CD4-positive, alpha-beta memory T cell (primary cell): ENCODE results near the gene GNB4. TPM values are rescaled to one million over a fixed set of nuclear protein-coding genes. Genes with fewer than 3 reads are reported as not detected.
A peak's percentile ranks its signal among the peaks of the same experiment; 100 is the strongest.

Source experiments
- CTCF ChIA-PET: fragments of 350-600 bp; sonication (Branson Sonifier 250); formaldehyde crosslinking; loops from one replicate; lab custom pipeline; 2021; ENCODE audit warnings: inconsistent platforms; ENCODE audit not compliant: partially characterized antibody; lab: Charles Lee
- POLR2A ChIA-PET: fragments of 350-600 bp; sonication (Branson Sonifier 250); formaldehyde crosslinking; loops from one replicate; lab custom pipeline; 2021; ENCODE audit not compliant: partially characterized antibody; lab: Charles Lee
- DNase-seq, 5 donors: peaks; one replicate each; pipeline versions ENCODE4 v3.0.0 to v3.0.0-alpha.2; 2020 to 2022; ENCODE audit warnings: mixed read lengths in 1 of 5
- H3K27ac ChIP-seq: one replicate; pipeline ENCODE4 v1.7.0; 2013; ENCODE audit warnings: low read depth, low read length
- H3K27me3 ChIP-seq: 2 replicates; pipeline ENCODE4 v1.7.0; 2013; ENCODE audit warnings: mild to moderate bottlenecking, low read length, moderate library complexity; ENCODE audit not compliant: insufficient read depth
- H3K36me3 ChIP-seq: 2 replicates; pipeline ENCODE4 v1.7.0; 2013; ENCODE audit warnings: mild to moderate bottlenecking, low read length, moderate library complexity; ENCODE audit not compliant: insufficient read depth
- H3K4me1 ChIP-seq: 2 replicates; pipeline ENCODE4 v1.7.0; 2013; ENCODE audit warnings: mild to moderate bottlenecking, low read length, moderate library complexity; ENCODE audit not compliant: insufficient read depth
- H3K4me3 ChIP-seq, 2 donors: one replicate each; pipeline ENCODE4 v1.7.0; 2013; ENCODE audit warnings: low read length in 2 of 2, mild to moderate bottlenecking in 1 of 2
- H3K9me3 ChIP-seq, 2 donors: one replicate each; pipeline ENCODE4 v1.7.0; 2013; ENCODE audit warnings: low read length in 2 of 2, control low read depth in 1 of 2; ENCODE audit not compliant: control insufficient read depth in 1 of 2
- H3K27ac Mint-ChIP-seq, 7 donors: one replicate each; pipeline ENCODE4 v1.8.0; 2020 to 2021; ENCODE audit warnings: mixed read lengths in 7 of 7, mild to moderate bottlenecking in 6 of 7, inconsistent platforms in 3 of 7, moderate library complexity in 3 of 7
- H3K27me3 Mint-ChIP-seq, 2 donors: one replicate each; pipeline ENCODE4 v1.8.0; 2020 to 2021; ENCODE audit warnings: mixed read lengths in 2 of 2
- H3K36me3 Mint-ChIP-seq, 2 donors: one replicate each; pipeline ENCODE4 v1.8.0; 2020 to 2021; ENCODE audit warnings: mixed read lengths in 2 of 2, inconsistent platforms in 1 of 2, mild to moderate bottlenecking in 1 of 2
- H3K4me1 Mint-ChIP-seq, 4 donors: one replicate each; pipeline ENCODE4 v1.8.0; 2020 to 2021; ENCODE audit warnings: mixed read lengths in 4 of 4, mild to moderate bottlenecking in 1 of 4
- H3K4me3 Mint-ChIP-seq, 8 donors: one replicate each; pipeline ENCODE4 v1.8.0; 2020 to 2021; ENCODE audit warnings: mixed read lengths in 8 of 8, mild to moderate bottlenecking in 7 of 8, moderate library complexity in 6 of 8, inconsistent platforms in 3 of 8
- H3K9me3 Mint-ChIP-seq, 8 donors: one replicate each; pipeline ENCODE4 v1.8.0; 2020 to 2021; ENCODE audit warnings: mixed read lengths in 8 of 8, mild to moderate bottlenecking in 5 of 8, inconsistent platforms in 3 of 8, moderate library complexity in 1 of 8
- intact Hi-C: fragments of 100-400 bp; cut with micrococcal nuclease; formaldehyde crosslinking; loops from one replicate; pipeline ENCODE4 v1.15.1; 2023
- polyA plus RNA-seq, 2 donors: library from polyadenylated mRNA; unstranded; fragments of 300-500 nt; fragmentation: Illumina TruSeq; gene quantifications; one replicate each; pipeline ENCODE4 v1.2.3, GENCODE V29; 2021
- total RNA-seq, 2 experiments: library from RNA; stranded (reverse); gene quantifications; one replicate each; pipeline ENCODE4 v1.2.3, GENCODE V29; 2021

GNB4 gene
- total and polyA plus RNA-seq, 4 experiments from 2014 or later, result 0.03 to 0.96 (median 0.59) TPM

DNA sequence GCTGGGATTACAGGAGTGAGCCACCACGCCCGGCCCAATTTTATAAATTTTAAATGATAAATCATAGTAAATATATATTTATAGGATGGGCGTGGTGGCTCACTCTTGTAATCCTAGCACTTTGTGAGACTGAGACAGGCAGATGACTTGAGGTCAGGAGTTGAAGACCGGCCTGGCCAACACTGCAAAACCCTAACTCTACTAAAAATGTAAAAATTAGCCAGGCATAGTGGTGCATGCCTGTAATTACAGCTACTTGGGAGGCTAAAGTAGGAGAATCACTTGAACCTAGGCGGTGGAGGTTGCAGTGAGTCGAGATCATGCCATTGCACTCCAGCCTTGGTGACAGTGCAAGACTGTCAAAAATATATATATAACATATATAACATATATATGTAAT is 77.3 kb downstream of the GNB4 start:
- Mint-ChIP-seq H3K9me3 (no peaks in the 10 kb centered on the region), H3K4me1 (no peaks in the 10 kb centered on the region), H3K27ac (no peak overlapping the region), H3K27me3 (no peaks in the 10 kb centered on the region), H3K4me3 (no peak overlapping the region), H3K36me3 (peaks cover 37 to 55% of the 10 kb centered on the region in 2 donors)
- no peak for DNase-seq
- Histone ChIP-seq H3K36me3 (peaks cover 29% of the 10 kb centered on the region), H3K4me1 (no peaks in the 10 kb centered on the region), H3K27me3 (no peaks in the 10 kb centered on the region), H3K27ac (no peak overlapping the region), H3K9me3 (no peaks in the 10 kb centered on the region), H3K4me3 (no peak overlapping the region)
- CTCF ChIA-PET, result no interaction called here
- intact Hi-C loops, result no loop called here
- POLR2A ChIA-PET, result no interaction called here

DNA sequence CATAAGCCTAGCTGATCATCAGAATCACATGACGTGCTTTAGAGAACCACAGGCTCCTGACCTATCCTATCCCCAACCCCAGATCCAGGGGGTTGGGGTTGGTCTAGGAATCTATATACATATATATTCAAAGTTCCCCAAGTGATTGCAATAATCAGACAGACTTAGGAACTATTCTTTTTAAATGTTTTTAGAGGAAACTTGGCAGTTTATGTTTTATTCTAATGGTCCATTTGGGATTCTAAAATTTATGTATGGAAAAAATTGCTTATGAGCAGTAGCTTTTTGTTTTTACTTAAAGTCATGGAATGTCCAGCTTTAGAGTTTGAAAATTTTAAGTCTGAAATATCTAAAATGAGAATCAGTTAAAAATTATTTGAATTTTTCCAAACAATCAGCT is 81.6 kb downstream of the GNB4 start:
- Mint-ChIP-seq H3K4me3 (no peak overlapping the region), H3K4me1 (no peaks in the 10 kb centered on the region), H3K36me3 (peaks cover 27 to 46% of the 10 kb centered on the region in 2 donors), H3K27me3 (no peaks in the 10 kb centered on the region), H3K9me3 (no peaks in the 10 kb centered on the region), H3K27ac (no peak overlapping the region)
- Histone ChIP-seq H3K27me3 (no peaks in the 10 kb centered on the region), H3K27ac (no peak overlapping the region), H3K4me1 (no peaks in the 10 kb centered on the region), H3K9me3 (no peaks in the 10 kb centered on the region), H3K36me3 (peaks cover 26% of the 10 kb centered on the region), H3K4me3 (no peak overlapping the region)
- intact Hi-C loops, result no loop called here
- POLR2A ChIA-PET, result no interaction called here
- no peak for DNase-seq
- CTCF ChIA-PET, result interaction anchor here (0.7 to 1.2 kb wide), 2 partner anchors 9 to 18 kb away, joined by 3 read pairs; no protein-coding TSS in a partner anchor

DNA sequence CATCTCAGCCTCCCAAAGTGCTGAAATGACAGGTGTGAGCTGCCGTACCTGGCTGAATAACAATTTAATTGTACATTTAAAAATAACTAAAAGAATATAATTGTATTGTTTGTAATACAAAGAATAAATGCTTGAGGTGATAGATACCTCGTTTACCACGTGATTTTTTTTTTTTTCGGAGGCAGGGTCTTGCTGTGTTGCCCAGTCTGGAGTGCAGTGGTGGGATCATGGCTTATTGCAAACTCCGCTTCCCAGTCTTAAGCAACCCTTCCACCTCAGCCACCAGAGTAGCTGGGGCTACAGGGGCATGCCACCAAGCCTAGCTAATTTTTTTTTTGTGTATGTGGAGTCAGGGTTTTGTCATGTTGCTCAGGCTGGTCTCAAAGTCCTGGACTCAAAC is 87.9 kb downstream of the GNB4 start:
- Mint-ChIP-seq H3K27ac (no peak overlapping the region), H3K9me3 (no peaks in the 10 kb centered on the region), H3K4me3 (no peak overlapping the region), H3K36me3 (peaks cover 37 to 56% of the 10 kb centered on the region in 2 donors), H3K4me1 (no peaks in the 10 kb centered on the region), H3K27me3 (no peaks in the 10 kb centered on the region)
- ChIA-PET POLR2A (no interaction called here), CTCF (no interaction called here)
- Histone ChIP-seq H3K36me3 (peaks cover 31% of the 10 kb centered on the region), H3K4me3 (no peak overlapping the region), H3K27ac (no peak overlapping the region), H3K9me3 (no peaks in the 10 kb centered on the region), H3K27me3 (no peaks in the 10 kb centered on the region), H3K4me1 (no peaks in the 10 kb centered on the region)
- DNase-seq, result no peak
- intact Hi-C loops, result no loop called here

DNA sequence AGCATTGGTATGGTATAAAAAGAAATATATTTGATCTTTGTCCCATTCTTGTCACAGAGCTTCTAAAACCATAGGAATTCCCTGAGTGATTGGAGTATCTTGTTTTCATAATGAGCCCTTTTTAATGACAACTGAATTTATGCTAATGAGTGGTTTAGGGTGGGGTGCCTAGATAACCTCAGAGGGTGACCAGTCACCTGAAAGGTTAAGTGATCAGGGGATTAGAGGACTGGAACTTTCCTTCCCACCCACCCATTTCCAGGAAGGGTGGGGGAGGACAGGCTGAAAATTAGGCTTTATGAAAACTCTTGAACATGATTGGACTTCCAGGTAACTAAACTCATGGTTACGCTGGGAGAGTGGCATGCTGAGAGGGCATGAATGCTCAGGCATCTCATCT is 95.3 kb downstream of the GNB4 start:
- Mint-ChIP-seq H3K36me3 (peaks cover 63 to 74% of the 10 kb centered on the region in 2 donors), H3K4me1 (peaks cover 19 to 34% (median 26%) of the 10 kb centered on the region in 4 donors)

DNA sequence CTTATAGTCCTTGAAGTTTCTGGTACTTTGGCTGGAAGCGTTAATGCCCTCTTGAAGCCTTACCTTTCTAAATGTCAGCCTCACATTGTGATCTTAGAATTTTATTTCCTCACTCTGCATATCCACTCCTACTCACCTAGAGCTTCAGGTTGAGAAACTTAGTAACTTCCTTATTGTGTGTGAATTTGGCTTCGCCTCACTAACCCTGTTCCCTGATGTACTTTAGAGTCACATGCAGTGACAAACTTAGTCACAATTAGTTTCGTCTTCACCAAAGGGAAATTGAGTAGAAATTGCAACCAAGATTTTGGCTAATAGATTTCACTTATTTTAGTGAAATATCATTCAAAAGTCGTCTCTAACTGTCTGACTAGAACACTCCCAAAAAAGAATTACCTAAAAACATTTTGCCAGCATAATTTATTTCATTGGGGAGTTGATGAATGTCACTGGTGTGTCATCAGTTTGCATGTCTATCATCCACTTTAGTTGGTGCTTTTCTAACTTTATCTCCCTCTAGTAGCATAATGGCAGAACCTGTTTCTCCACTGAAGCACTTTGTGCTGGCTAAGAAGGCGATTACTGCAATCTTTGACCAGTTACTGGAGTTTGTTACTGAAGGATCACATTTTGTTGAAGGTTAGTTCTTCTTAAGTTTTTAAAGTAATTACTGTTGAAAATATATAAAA is 102.8 kb downstream of the GNB4 start:
- CTCF ChIA-PET, result interaction anchor here (0.7 to 1.5 kb wide), 2 partner anchors 178 to 280 kb away, joined by 3 read pairs; no protein-coding TSS in a partner anchor
- POLR2A ChIA-PET, result interaction anchor here (0.7 to 2.6 kb wide), 6 partner anchors 9 to 200 kb away, joined by 3 to 21 read pairs (median 4); partner anchors contain the start of gene PIK3CA
- Mint-ChIP-seq H3K27ac (peak overlapping the region; percentile 6 to 99 (median 95)), H3K27me3 (no peaks in the 10 kb centered on the region), H3K36me3 (peaks cover 23 to 35% of the 10 kb centered on the region in 2 donors), H3K4me1 (peaks cover 18 to 33% (median 25%) of the 10 kb centered on the region in 4 donors), H3K4me3 (peak overlapping the region; percentile 93 to 100 (median 98)), H3K9me3 (no peaks in the 10 kb centered on the region)
- Histone ChIP-seq H3K4me3 (peak overlapping the region in 1 of 2 donors; percentile 97), H3K27me3 (no peaks in the 10 kb centered on the region), H3K4me1 (peaks cover 21% of the 10 kb centered on the region), H3K36me3 (peaks cover 17% of the 10 kb centered on the region), H3K27ac (peak overlapping the region; percentile 72), H3K9me3 (no peaks in the 10 kb centered on the region)
- peak in 2 of 5 donors; percentile 1 to 6 for DNase-seq
- intact Hi-C loops, result no loop called here

More for the DNA sequence above, 95.3 kb downstream of the GNB4 start:
- no peak for DNase-seq
- intact Hi-C loops, result no loop called here
- ChIA-PET CTCF (no interaction called here), POLR2A (no interaction called here)
- H3K4me3 ChIP-seq, result no peak overlapping the region
- no peaks in the 10 kb centered on the region for H3K27me3 ChIP-seq
- Mint-ChIP-seq H3K4me3 (no peak overlapping the region), H3K27ac (peak overlapping the region in 3 of 7 donors; percentile 46 to 75 (median 47)), H3K27me3 (no peaks in the 10 kb centered on the region), H3K9me3 (no peaks in the 10 kb centered on the region)
- no peaks in the 10 kb centered on the region for H3K9me3 ChIP-seq
- no peak overlapping the region for H3K27ac ChIP-seq
- no peaks in the 10 kb centered on the region for H3K4me1 ChIP-seq
- peaks cover 50% of the 10 kb centered on the region for H3K36me3 ChIP-seq

DNA sequence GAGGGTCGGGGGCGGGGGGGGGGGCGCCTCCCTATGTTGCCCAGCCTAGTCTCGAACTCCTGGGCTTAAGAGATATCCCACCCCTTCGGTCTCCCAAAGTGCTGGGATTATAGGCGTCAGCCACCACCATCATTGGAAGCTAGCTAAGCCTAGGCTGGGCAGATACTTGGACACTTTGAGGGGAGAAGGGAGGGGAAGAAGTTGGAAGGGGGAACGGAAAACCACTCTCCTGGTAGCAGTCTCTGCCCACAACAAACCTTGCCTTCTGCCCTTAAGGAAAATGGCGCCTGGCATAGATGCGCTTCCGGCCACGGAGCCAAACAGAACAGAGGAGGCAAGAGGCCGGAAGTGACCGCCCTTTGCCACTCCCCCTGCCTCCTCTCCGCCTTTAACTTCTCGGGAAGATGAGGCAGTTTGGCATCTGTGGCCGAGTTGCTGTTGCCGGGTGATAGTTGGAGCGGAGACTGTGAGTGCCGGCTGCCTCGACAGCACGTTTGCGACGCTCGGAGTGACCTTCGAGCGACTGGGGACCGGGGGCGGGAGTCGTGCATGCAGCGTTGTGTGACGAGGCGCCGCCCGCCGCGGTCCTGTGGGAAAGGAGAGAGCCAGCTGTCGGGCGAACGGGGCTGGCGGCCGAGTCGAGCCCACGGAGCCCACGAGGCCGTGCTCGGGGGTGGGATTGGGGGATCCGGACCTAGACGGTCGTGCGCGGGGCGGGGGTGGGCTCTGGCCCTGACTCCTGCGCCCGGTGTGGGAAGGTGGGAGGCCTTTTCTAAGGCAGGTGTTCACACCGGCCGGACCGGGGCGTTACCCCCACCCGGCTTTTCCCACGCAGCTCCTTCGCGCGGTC is 103.7 kb downstream of the GNB4 start, which contains the start of gene MFN1:
TSS of gene MFN1 (plus strand) at position 365 of the 850 bp plus-strand sequence. CDS start 1,143 bp downstream, outside the sequence.
- Mint-ChIP-seq H3K4me1 (peaks cover 16 to 31% (median 24%) of the 10 kb centered on the region in 4 donors), H3K4me3 (peak within 1 kb of the TSS; percentile 93 to 100 (median 98))

More for the DNA sequence above, 103.7 kb downstream of the GNB4 start, which contains the start of gene MFN1:
- Histone ChIP-seq H3K27ac (peak within 1 kb of the TSS; percentile 72), H3K27me3 (no peaks in the 10 kb centered on the region), H3K36me3 (peaks cover 15% of the 10 kb centered on the region), H3K4me1 (peaks cover 21% of the 10 kb centered on the region), H3K4me3 (peak within 1 kb of the TSS; percentile 92 to 97), H3K9me3 (no peaks in the 10 kb centered on the region)
- ChIA-PET CTCF (interaction anchor here (0.9 to 1.7 kb wide), 4 partner anchors 22 to 332 kb away, joined by 3 to 10 read pairs (median 3); no protein-coding TSS in a partner anchor), POLR2A (interaction anchor here (0.7 to 3.1 kb wide), 10 partner anchors 8 to 1254 kb away, joined by 3 to 33 read pairs (median 4); partner anchors contain the start of genes PIK3CA and ZNF639)
- no peaks in the 10 kb centered on the region for H3K9me3 Mint-ChIP-seq
- intact Hi-C loops, result loop anchor here (1.0 kb wide), 3 partner anchors 24 to 257 kb away; partner anchors contain the start of genes MRPL47, NDUFB5 and ZNF639
- no peaks in the 10 kb centered on the region for H3K27me3 Mint-ChIP-seq
- peak within 1 kb of the TSS; percentile 86 to 99 (median 95) for H3K27ac Mint-ChIP-seq
- H3K36me3 Mint-ChIP-seq, result peaks cover 19 to 32% of the 10 kb centered on the region in 2 donors
- peak; percentile 86 to 94 (median 89) for DNase-seq
